DOHH2 (cell line): Measurements from ENCODE around the gene SLC35G2.

ENCODE experiments used
- EZH2phosphoT487 ChIP-seq: fragments of 200-600 bp; sonication (generic); IDR thresholded peaks from 2 replicates; pipeline ENCODE4 v1.6.1; 2017; ENCODE audit warnings: borderline replicate concordance, mild to moderate bottlenecking, antibody characterized with exemption, low read length, moderate library complexity, mixed read lengths
- TF ChIP-seq, protein P1 (sequence below): fragments of 200-600 bp; sonication (generic); IDR thresholded peaks from one replicate; pipeline ENCODE4 v1.5.1; 2014; ENCODE audit warnings: antibody characterized with exemption, mild to moderate bottlenecking, low read depth, low read length; ENCODE audit not compliant: poor library complexity, severe bottlenecking

DNA sequence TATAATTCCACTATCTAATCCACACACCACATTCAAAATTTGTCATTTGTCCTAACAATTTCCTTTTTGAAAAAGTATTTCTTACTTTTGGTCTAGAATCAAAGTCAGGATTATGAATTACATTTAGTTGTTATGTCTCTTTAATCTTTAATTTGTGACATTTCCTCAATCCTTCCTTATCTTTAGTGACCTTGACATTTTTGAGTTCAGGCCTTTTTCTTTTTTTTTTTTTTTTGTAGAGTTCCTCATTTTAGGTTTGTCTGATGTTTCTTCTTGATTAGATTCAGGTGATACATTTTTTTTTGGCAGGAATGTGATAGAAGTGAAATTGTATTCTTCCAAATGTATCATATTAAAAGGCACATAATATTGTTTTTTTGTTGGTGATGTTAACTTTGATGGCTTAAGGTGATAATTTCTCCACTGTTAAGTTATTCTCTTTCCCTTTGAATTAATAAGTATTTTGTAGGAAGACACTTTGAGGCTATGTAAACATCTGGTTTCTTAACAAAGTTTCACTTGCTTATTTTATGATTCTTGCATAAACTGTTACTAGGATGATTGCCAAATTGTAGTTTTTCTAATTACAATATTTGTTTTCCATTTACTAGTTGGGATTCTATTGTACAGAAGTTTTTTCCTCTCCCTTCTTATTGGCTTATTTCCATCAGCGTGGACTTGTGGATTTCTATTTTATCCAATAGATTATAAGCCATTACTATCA, 16.3 kb downstream of the SLC35G2 start:
- TF ChIP-seq, protein P1, sequence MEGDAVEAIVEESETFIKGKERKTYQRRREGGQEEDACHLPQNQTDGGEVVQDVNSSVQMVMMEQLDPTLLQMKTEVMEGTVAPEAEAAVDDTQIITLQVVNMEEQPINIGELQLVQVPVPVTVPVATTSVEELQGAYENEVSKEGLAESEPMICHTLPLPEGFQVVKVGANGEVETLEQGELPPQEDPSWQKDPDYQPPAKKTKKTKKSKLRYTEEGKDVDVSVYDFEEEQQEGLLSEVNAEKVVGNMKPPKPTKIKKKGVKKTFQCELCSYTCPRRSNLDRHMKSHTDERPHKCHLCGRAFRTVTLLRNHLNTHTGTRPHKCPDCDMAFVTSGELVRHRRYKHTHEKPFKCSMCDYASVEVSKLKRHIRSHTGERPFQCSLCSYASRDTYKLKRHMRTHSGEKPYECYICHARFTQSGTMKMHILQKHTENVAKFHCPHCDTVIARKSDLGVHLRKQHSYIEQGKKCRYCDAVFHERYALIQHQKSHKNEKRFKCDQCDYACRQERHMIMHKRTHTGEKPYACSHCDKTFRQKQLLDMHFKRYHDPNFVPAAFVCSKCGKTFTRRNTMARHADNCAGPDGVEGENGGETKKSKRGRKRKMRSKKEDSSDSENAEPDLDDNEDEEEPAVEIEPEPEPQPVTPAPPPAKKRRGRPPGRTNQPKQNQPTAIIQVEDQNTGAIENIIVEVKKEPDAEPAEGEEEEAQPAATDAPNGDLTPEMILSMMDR = no peak
- no peak for TF ChIP-seq EZH2phosphoT487
